Muscle layer of colon (tissue), 2 donors: Measurements from ENCODE around the gene CLCA1.

Source experiments
- H3K27ac ChIP-seq: one replicate; pipeline ENCODE4 v1.7.0; 2013; ENCODE audit warnings: low read depth, mild to moderate bottlenecking, low read length, moderate library complexity
- H3K27me3 ChIP-seq, 2 donors: one replicate each; pipeline ENCODE4 v1.7.0; 2013; ENCODE audit warnings: low read length in 2 of 2, mild to moderate bottlenecking in 2 of 2; ENCODE audit not compliant: insufficient read depth in 2 of 2, control insufficient read depth in 1 of 2
- H3K36me3 ChIP-seq: one replicate; pipeline ENCODE4 v1.7.0; 2013; ENCODE audit warnings: mild to moderate bottlenecking, low read length; ENCODE audit not compliant: insufficient read depth
- H3K4me1 ChIP-seq: one replicate; pipeline ENCODE4 v1.7.0; 2013; ENCODE audit warnings: mild to moderate bottlenecking, low read length; ENCODE audit not compliant: insufficient read depth
- H3K4me3 ChIP-seq, 2 donors: one replicate each; pipeline ENCODE4 v1.7.0; 2013; ENCODE audit warnings: low read length in 2 of 2, low read depth in 1 of 2, mild to moderate bottlenecking in 1 of 2, moderate library complexity in 1 of 2
- H3K9ac ChIP-seq: one replicate; pipeline ENCODE4 v1.7.0; 2013; ENCODE audit warnings: low read length
- H3K9me3 ChIP-seq: one replicate; pipeline ENCODE4 v1.7.0; 2013; ENCODE audit warnings: mild to moderate bottlenecking, low read length
- donor health status: abdominal sarcoma.
- donor health status: Adenocarcinoma of cecum.

CLCA1 gene

DNA sequence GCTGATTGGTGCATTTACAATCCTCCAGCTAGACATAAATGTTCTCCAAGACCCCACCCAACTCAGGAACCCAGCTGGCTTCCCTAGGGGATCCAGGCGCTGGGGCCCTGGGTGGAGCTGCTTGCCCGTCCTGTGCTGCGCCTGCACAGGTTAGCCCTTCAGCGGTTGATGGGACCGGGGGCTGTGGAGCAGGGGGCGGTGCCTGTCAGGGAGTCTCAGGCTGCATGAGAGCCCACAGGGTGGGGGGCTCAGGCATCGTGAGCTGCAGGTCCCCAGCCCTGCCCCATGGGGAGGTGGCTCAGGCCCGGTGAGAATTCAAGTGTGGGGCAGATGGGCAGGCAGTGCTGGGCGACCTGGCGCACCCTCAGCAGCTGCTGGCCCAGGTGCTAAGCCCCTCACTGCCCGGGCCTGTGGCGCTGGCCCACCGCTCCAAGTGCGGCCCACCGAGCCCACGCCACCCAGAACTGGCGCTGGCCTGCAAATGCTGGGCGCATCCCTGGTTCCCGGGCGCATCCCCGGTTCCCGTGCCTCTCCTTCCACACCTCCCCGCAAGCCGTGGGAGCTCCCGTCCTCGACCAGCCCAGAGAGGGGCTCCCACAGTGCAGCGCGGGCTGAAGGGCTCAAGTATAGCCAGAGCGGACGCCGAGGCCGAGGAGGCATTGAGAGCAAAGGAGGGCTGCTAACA lies 55.1 kb downstream of the CLCA1 start:
- Histone ChIP-seq H3K4me1 (no peaks in the 10 kb centered on the region), H3K27ac (no peak overlapping the region), H3K9ac (no peak overlapping the region), H3K9me3 (no peaks in the 10 kb centered on the region), H3K4me3 (no peak overlapping the region), H3K36me3 (no peaks in the 10 kb centered on the region), H3K27me3 (no peaks in the 10 kb centered on the region)

- Histone ChIP-seq H3K27ac (no peak overlapping the region), H3K4me1 (no peaks in the 10 kb centered on the region), H3K9ac (no peak overlapping the region), H3K36me3 (no peaks in the 10 kb centered on the region), H3K27me3 (no peaks in the 10 kb centered on the region), H3K9me3 (no peaks in the 10 kb centered on the region), H3K4me3 (no peak overlapping the region)
Measured at GRCh38 chr1:86527306-86527705, 58.6 kb downstream of the CLCA1 start.

DNA sequence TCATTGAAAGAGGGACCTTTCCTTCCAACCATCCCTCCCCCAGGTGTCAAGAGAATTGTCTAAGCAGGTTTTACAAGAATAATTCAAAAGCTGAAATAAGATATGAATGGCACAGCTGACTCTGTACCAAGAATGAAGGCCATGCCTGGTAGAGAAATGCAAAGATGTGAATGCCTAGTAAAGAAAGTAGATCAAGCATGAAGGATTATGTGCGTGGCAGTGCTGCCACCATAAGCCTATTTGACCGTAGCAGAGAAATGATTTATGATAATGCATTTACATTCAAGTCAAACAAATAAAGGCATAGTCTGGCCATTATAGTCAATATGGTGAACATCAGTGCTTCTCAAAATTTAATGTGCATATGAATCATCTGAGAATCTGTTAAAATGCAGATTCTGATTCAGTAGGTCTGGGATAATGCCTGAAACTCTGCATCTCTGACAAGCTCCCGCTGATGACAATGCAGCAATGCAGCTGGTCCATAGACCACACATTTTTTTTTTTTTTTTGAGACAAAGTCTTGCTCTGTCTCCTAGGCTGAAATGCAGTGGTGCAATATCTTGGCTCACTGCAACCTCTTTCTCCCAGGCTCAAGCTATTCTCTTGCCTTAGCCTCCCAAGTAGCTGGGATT lies 61.6 kb downstream of the CLCA1 start:
- H3K4me1 ChIP-seq, result no peaks in the 10 kb centered on the region
- no peak overlapping the region for H3K27ac ChIP-seq
- no peaks in the 10 kb centered on the region for H3K27me3 ChIP-seq
- no peak overlapping the region for H3K4me3 ChIP-seq
- no peaks in the 10 kb centered on the region for H3K9me3 ChIP-seq
- no peak overlapping the region for H3K9ac ChIP-seq
- H3K36me3 ChIP-seq, result no peaks in the 10 kb centered on the region

DNA sequence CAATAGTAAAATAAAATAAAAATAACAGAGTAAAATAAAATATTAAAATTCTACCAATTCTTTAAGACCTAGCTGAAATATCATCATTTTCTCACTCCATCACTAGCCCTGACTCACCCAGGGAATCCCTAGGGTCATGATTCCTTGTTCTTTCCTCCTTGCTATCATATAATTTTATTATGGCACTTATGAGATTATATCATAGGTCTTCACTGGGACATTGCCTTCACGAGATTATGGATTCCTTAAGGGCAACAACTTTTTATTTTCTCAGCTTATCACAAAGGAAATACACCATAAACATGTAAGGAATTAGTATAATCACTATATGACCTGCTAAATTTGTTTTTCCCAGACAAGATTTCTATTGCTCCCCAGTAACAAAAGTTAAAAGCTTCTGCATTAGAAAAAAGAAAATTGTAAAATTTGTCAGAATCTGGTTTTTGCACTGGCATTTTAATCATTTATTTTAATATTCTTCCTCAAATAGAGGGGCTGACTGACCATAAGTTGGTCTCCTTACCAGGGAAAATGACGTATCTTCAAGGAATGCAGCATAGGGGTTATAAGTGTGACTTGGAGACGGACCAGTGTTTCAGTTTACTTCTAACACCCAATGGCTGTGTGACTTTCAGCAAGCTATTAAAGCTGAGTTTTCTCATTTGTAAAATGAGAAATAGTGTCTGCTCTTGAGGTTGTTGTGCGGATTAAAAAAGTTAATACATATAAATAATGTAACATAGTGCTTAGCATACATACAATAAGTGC lies 69.4 kb downstream of the CLCA1 start:
- H3K4me3 ChIP-seq, result no peak overlapping the region
- no peaks in the 10 kb centered on the region for H3K4me1 ChIP-seq
- no peaks in the 10 kb centered on the region for H3K9me3 ChIP-seq
- no peaks in the 10 kb centered on the region for H3K27me3 ChIP-seq
- no peaks in the 10 kb centered on the region for H3K36me3 ChIP-seq
- no peak overlapping the region for H3K27ac ChIP-seq
- H3K9ac ChIP-seq, result no peak overlapping the region

- Histone ChIP-seq H3K36me3 (no peaks in the 10 kb centered on the region), H3K4me3 (no peak overlapping the region), H3K9ac (no peak overlapping the region), H3K27ac (no peak overlapping the region), H3K4me1 (no peaks in the 10 kb centered on the region), H3K27me3 (no peaks in the 10 kb centered on the region), H3K9me3 (no peaks in the 10 kb centered on the region)
Measured at GRCh38 chr1:86538775-86539174, 70.0 kb downstream of the CLCA1 start.

GRCh38 chr1:86541859-86542258 lies 73.1 kb downstream of the CLCA1 start:
- Histone ChIP-seq H3K27ac (no peak overlapping the region), H3K9ac (no peak overlapping the region), H3K4me3 (no peak overlapping the region), H3K9me3 (no peaks in the 10 kb centered on the region), H3K36me3 (no peaks in the 10 kb centered on the region), H3K27me3 (no peaks in the 10 kb centered on the region), H3K4me1 (no peaks in the 10 kb centered on the region)

GRCh38 chr1:86542631-86543030 lies 73.9 kb downstream of the CLCA1 start:
- Histone ChIP-seq H3K27me3 (no peaks in the 10 kb centered on the region), H3K9me3 (no peaks in the 10 kb centered on the region), H3K27ac (no peak overlapping the region), H3K4me1 (no peaks in the 10 kb centered on the region), H3K4me3 (no peak overlapping the region), H3K9ac (no peak overlapping the region), H3K36me3 (no peaks in the 10 kb centered on the region)

- Histone ChIP-seq H3K4me1 (no peaks in the 10 kb centered on the region), H3K9ac (no peak within 1 kb of the TSS), H3K27me3 (no peaks in the 10 kb centered on the region), H3K27ac (no peak within 1 kb of the TSS), H3K36me3 (no peaks in the 10 kb centered on the region), H3K9me3 (no peaks in the 10 kb centered on the region), H3K4me3 (no peak within 1 kb of the TSS)
Measured at GRCh38 chr1:86546787-86547221, 78.1 kb downstream of the CLCA1 start, which contains the start of gene CLCA4. TSS of gene CLCA4 (plus strand) at chr1:86547078. CDS start at chr1:86547120, 42 bp downstream.

GRCh38 chr1:86548839-86549238 lies 80.1 kb downstream of the CLCA1 start:
- no peaks in the 10 kb centered on the region for H3K27me3 ChIP-seq
- no peaks in the 10 kb centered on the region for H3K4me1 ChIP-seq
- no peak overlapping the region for H3K4me3 ChIP-seq
- no peak overlapping the region for H3K9ac ChIP-seq
- no peaks in the 10 kb centered on the region for H3K36me3 ChIP-seq
- no peaks in the 10 kb centered on the region for H3K9me3 ChIP-seq
- H3K27ac ChIP-seq, result no peak overlapping the region
